Cardiac ventricle fibroblast (primary cell): ENCODE results near the gene LBHD1. TPM values are rescaled to one million over a fixed set of nuclear protein-coding genes. Genes with fewer than 3 reads are reported as not detected.

ENCODE experiments used
- total RNA-seq: library from RNA; depleted of rRNA; stranded (reverse); fragments of >200 nt; gene quantifications from 2 replicates; pipeline ENCODE4 v1.2.3, GENCODE V29; 2015

Gene LBHD1
- total RNA-seq: 4.2 and 7.4 TPM in 2 replicates

GRCh38 chr11:62671608-62672389 is at the start of gene LBHD1, which contains the start of gene UQCC3:
Gene LBHD1 (minus strand): TSS chr11:62672267. CDS start chr11:62670031, 2,236 bp downstream.
Gene UQCC3 (plus strand): TSS chr11:62671673. CDS start chr11:62671746, 73 bp downstream.

GRCh38 chr11:62707277-62707861 is 35.3 kb upstream of the LBHD1 start, which contains the start of the genes BSCL2 and GNG3:
Gene BSCL2 (minus strand): TSS chr11:62707424. CDS start chr11:62707195, 229 bp downstream.
Gene GNG3 (plus strand): TSS chr11:62707676. CDS start chr11:62708296, 620 bp downstream.

GRCh38 chr11:62689421-62690183 is 17.5 kb upstream of the LBHD1 start, which contains the start of gene LRRN4CL:
Gene LRRN4CL (minus strand): TSS chr11:62689530. CDS start chr11:62688508, 1,022 bp downstream.

GRCh38 chr11:62678770-62679696 is 7.0 kb upstream of the LBHD1 start, which contains the start of gene UBXN1:
Gene UBXN1 (minus strand): TSS chr11:62679073. CDS start chr11:62678923, 150 bp downstream.

GRCh38 chr11:62665075-62665598 is 6.9 kb downstream of the LBHD1 start, which contains the start of the genes C11orf98 and CSKMT:
Gene C11orf98 (minus strand): TSS chr11:62665210. CDS start chr11:62665169, 41 bp downstream.
Gene CSKMT (plus strand): TSS chr11:62665312. CDS start chr11:62665880, 568 bp downstream.

GRCh38 chr11:62645946-62646824 is 25.9 kb downstream of the LBHD1 start, which contains the start of gene GANAB:
Gene GANAB (minus strand): TSS chr11:62646613. CDS start chr11:62646599, 14 bp downstream.

GRCh38 chr11:62621567-62622470 is 50.2 kb downstream of the LBHD1 start, which contains the start of gene B3GAT3:
Gene B3GAT3 (minus strand): TSS chr11:62621986. CDS start chr11:62621947, 39 bp downstream.

Other genes with a start within 250 kb of the LBHD1 start
- gene AHNAK, start 125.5 kb downstream of the LBHD1 start, total RNA-seq: 438 and 502 TPM in 2 replicates
- 1,923 and 1,968 TPM in 2 replicates for gene EEF1G, start 98.4 kb downstream of the LBHD1 start, total RNA-seq
- 10.5 and 11.9 TPM in 2 replicates for gene TUT1, start 80.7 kb downstream of the LBHD1 start, total RNA-seq
- 45.8 and 56.8 TPM in 2 replicates for gene MTA2, start 70.4 kb downstream of the LBHD1 start, total RNA-seq
- 50.7 and 57.5 TPM in 2 replicates for gene EML3, start 59.5 kb downstream of the LBHD1 start, total RNA-seq
- gene ROM1, start 59.0 kb downstream of the LBHD1 start, total RNA-seq: 24.8 and 25.3 TPM in 2 replicates
- gene B3GAT3, start 50.3 kb downstream of the LBHD1 start, total RNA-seq: 30.9 and 37.1 TPM in 2 replicates
- 322 and 338 TPM in 2 replicates for gene GANAB, start 25.7 kb downstream of the LBHD1 start, total RNA-seq
- gene INTS5, start 19.0 kb downstream of the LBHD1 start, total RNA-seq: 24.1 and 26.5 TPM in 2 replicates
- gene C11orf98, start 7.1 kb downstream of the LBHD1 start, total RNA-seq: 24.8 and 38.0 TPM in 2 replicates
- gene CSKMT, start 7.0 kb downstream of the LBHD1 start, total RNA-seq: 2.4 and 3.7 TPM in 2 replicates
- gene UQCC3, start 594 bp downstream of the LBHD1 start, total RNA-seq: 7.5 and 8.7 TPM in 2 replicates
- 115 and 150 TPM in 2 replicates for gene UBXN1, start 6.8 kb upstream of the LBHD1 start, total RNA-seq
- 8.5 and 15.5 TPM in 2 replicates for gene LRRN4CL, start 17.3 kb upstream of the LBHD1 start, total RNA-seq
- gene BSCL2, start 35.2 kb upstream of the LBHD1 start, total RNA-seq: 15.4 and 27.1 TPM in 2 replicates
- not detected in 2 replicates for gene GNG3, start 35.4 kb upstream of the LBHD1 start, total RNA-seq
- 18.1 and 23.8 TPM in 2 replicates for gene HNRNPUL2, start 55.2 kb upstream of the LBHD1 start, total RNA-seq
- 22.8 and 36.6 TPM in 2 replicates for gene TTC9C, start 56.2 kb upstream of the LBHD1 start, total RNA-seq
- gene ZBTB3, start 81.9 kb upstream of the LBHD1 start, total RNA-seq: 9.4 and 10.8 TPM in 2 replicates
- 66.3 and 67.2 TPM in 2 replicates for gene POLR2G, start 89.3 kb upstream of the LBHD1 start, total RNA-seq
- gene TAF6L, start 99.1 kb upstream of the LBHD1 start, total RNA-seq: 11.8 and 13.9 TPM in 2 replicates
- 60.1 and 80.1 TPM in 2 replicates for gene TMEM179B, start 115.1 kb upstream of the LBHD1 start, total RNA-seq
- 25.8 and 27.7 TPM in 2 replicates for gene TMEM223, start 119.7 kb upstream of the LBHD1 start, total RNA-seq
- gene NXF1, start 133.2 kb upstream of the LBHD1 start, total RNA-seq: 33.1 and 35.5 TPM in 2 replicates
- gene STX5, start 159.8 kb upstream of the LBHD1 start, total RNA-seq: 31.7 and 41.2 TPM in 2 replicates
- not detected in 2 replicates for gene TEX54, start 160.6 kb upstream of the LBHD1 start, total RNA-seq
- gene WDR74, start 167.3 kb upstream of the LBHD1 start, total RNA-seq: 24.5 and 29.2 TPM in 2 replicates
- 96.0 and 99.3 TPM in 2 replicates for gene SLC3A2, start 208.6 kb upstream of the LBHD1 start, total RNA-seq
- gene CHRM1, start 249.1 kb upstream of the LBHD1 start, total RNA-seq: not detected in 2 replicates